K562 (cell line): ENCODE measurements around the gene ZKSCAN3. TPM values are rescaled to one million over a fixed set of nuclear protein-coding genes. Genes with fewer than 3 reads are reported as not detected.

Experiments used
- CUX1 ChIP-seq: fragments of 200-800 bp; sonication (Bioruptor generic); IDR thresholded peaks from 2 replicates; pipeline ENCODE4 v1.6.1; 2016; ENCODE audit warnings: missing genetic modification characterization, missing compliant biosample characterization
- DPF2 ChIP-seq: fragments of 450-650 bp; IDR thresholded peaks from 2 replicates; pipeline ENCODE4 v1.6.1; 2016
- FOXO4 ChIP-seq: fragments of 450-650 bp; formaldehyde crosslinking; IDR thresholded peaks from 2 replicates; pipeline ENCODE4 v1.4.0; 2020; ENCODE audit warnings: mild to moderate bottlenecking, moderate library complexity
- MECOM ChIP-seq: fragments of 250-450 bp; sonication (Bioruptor Pico); IDR thresholded peaks from 2 replicates; pipeline ENCODE4 v1.8.0; 2022; ENCODE audit warnings: inconsistent platforms
- NCOA6 ChIP-seq: fragments of 450-650 bp; IDR thresholded peaks from 2 replicates; pipeline ENCODE4 v1.6.1; 2017; ENCODE audit warnings: mild to moderate bottlenecking
- RAD21 ChIP-seq, 2 experiments: fragments of 250-450 bp in 1 of 2; fragments of 450-650 bp in 1 of 2; sonication (Bioruptor Pico) in 1 of 2; formaldehyde crosslinking in 1 of 2; IDR thresholded peaks in 1 of 2; conservative IDR thresholded peaks in 1 of 2; 2 replicates each; pipeline versions ENCODE4 v1.4.0 to v1.8.0; 2020 to 2022; ENCODE audit warnings: mild to moderate bottlenecking in 2 of 2, moderate library complexity in 1 of 2
- RHOXF2B ChIP-seq: fragments of 250-450 bp; sonication (Bioruptor Pico); conservative IDR thresholded peaks from 2 replicates; pipeline ENCODE4 v1.5.1; 2021
- SAFB2 ChIP-seq: fragments of 200-400 bp; formaldehyde crosslinking; IDR thresholded peaks from 2 replicates; pipeline ENCODE4 v1.6.1; 2018; ENCODE audit warnings: borderline replicate concordance, low read length, low read depth, moderate library complexity; ENCODE audit not compliant: severe bottlenecking
- TCF3 ChIP-seq: sonication (generic); formaldehyde crosslinking; IDR thresholded peaks from 2 replicates; pipeline ENCODE4 v1.4.0; 2020; ENCODE audit warnings: mild to moderate bottlenecking, missing genetic modification reagents
- ZNF280A ChIP-seq: fragments of 450-650 bp; IDR thresholded peaks from 2 replicates; pipeline ENCODE4 v1.6.1; 2018; ENCODE audit warnings: mild to moderate bottlenecking, low read depth; ENCODE audit not compliant: partially characterized antibody
- ZNF282 ChIP-seq: sonication (generic); formaldehyde crosslinking; IDR thresholded peaks from 2 replicates; pipeline ENCODE4 v1.8.1; 2023; ENCODE audit warnings: missing genetic modification reagents
- ZNF639 ChIP-seq, 2 experiments: fragments of 200-800 bp in 1 of 2; sonication (Bioruptor generic) in 1 of 2; sonication (generic) in 1 of 2; formaldehyde crosslinking in 1 of 2; IDR thresholded peaks in 1 of 2; conservative IDR thresholded peaks in 1 of 2; 2 replicates each; pipeline versions ENCODE4 v1.5.0 to v1.6.1; 2016 to 2020; ENCODE audit warnings: missing compliant biosample characterization in 1 of 2, missing genetic modification characterization in 1 of 2, missing genetic modification reagents in 1 of 2
- polyA plus RNA-seq, 8 experiments: library from polyadenylated mRNA; depleted of rRNA in 4 of 8; stranded (reverse) in 5 of 8; unstranded in 3 of 8; fragments of >200 nt; fragmentation: Nextera tagmentation in 2 of 8; fragmentation: Illumina TruSeq in 1 of 8; extraction: Ambion mirVana in 2 of 8; extraction: Trizol in 1 of 8; gene quantifications; 2 replicates each; pipeline versions ENCODE4 v1.2.1 to v1.2.3, GENCODE V29; 2011 to 2014; ENCODE audit warnings: inconsistent platforms in 1 of 8, missing spikeins in 1 of 8
- total RNA-seq, 7 experiments: library from RNA; depleted of rRNA in 6 of 7; stranded (reverse); fragments of >200 nt in 6 of 7; fragmentation: Illumina TruSeq in 2 of 7; extraction: Trizol in 2 of 7; gene quantifications; 2 replicates each; pipeline versions ENCODE4 v1.2.1 to v1.2.3, GENCODE V29; 2011 to 2021; ENCODE audit warnings: low replicate concordance in 1 of 7
- TF ChIP-seq, protein P1 (sequence below): fragments of 450-650 bp; IDR thresholded peaks from 2 replicates; pipeline ENCODE4 v1.6.1; 2014; ENCODE audit warnings: low read depth, mild to moderate bottlenecking, moderate library complexity, borderline replicate concordance

The ZKSCAN3 gene
- total and polyA plus RNA-seq, 9 of the 15 experiments (the other 6 are each of a cell fraction or from before 2014, with no cell fraction given), result 3.0 to 12.4 (median 10.2) TPM

GRCh38 chr6:28383235-28384142 is 33.7 kb downstream of the ZKSCAN3 start (continued):
- no peak for TF ChIP-seq CUX1 (CRISPR knock-in tag)
- TF ChIP-seq RHOXF2B, result no peak
- peak; percentile 42 to 55 for TF ChIP-seq RAD21 (CRISPR knock-in tag; conservative IDR thresholded peaks at IDR 0.05 in 1 of 2, IDR thresholded peaks at IDR 0.05 in 1 of 2)
- no peak for TF ChIP-seq ZNF282 (CRISPR knock-in tag)
- TF ChIP-seq MECOM (CRISPR knock-in tag), result no peak
- TF ChIP-seq SAFB2, result no peak
- TF ChIP-seq NCOA6, result peak; percentile 37
- 0 out of 2 replicates have a peak, but pooled peaks have one; percentile 18 for TF ChIP-seq DPF2
- TF ChIP-seq, protein P1, sequence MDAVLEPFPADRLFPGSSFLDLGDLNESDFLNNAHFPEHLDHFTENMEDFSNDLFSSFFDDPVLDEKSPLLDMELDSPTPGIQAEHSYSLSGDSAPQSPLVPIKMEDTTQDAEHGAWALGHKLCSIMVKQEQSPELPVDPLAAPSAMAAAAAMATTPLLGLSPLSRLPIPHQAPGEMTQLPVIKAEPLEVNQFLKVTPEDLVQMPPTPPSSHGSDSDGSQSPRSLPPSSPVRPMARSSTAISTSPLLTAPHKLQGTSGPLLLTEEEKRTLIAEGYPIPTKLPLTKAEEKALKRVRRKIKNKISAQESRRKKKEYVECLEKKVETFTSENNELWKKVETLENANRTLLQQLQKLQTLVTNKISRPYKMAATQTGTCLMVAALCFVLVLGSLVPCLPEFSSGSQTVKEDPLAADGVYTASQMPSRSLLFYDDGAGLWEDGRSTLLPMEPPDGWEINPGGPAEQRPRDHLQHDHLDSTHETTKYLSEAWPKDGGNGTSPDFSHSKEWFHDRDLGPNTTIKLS, result peak; percentile 68; the same call in 1 of the 2 replicates
- no peak for TF ChIP-seq ZNF280A
- no peak for TF ChIP-seq FOXO4 (CRISPR knock-in tag)
- TF ChIP-seq TCF3 (CRISPR knock-in tag), result peak; percentile 50
- 0 out of 4 replicates have a peak, but pooled peaks of 1 of the 2 experiments have one; percentile 26 for TF ChIP-seq ZNF639 (CRISPR knock-in tag; conservative IDR thresholded peaks at IDR 0.05 in 1 of 2, IDR thresholded peaks at IDR 0.05 in 1 of 2)
